ENCODE results near the gene RNASE13.
A peak's percentile ranks its signal among the peaks of the same experiment; 100 is the strongest.

RNASE13 gene

GRCh38 chr14:21077672-21078071 is 43.1 kb upstream of the RNASE13 start:
- TF ChIP-seq CTCF (IDR thresholded peaks at IDR 0.05; ENCODE audit: insufficient read depth, low read depth, low read length, missing control alignments): no peak
- DNase-seq (ENCODE audit: low read depth): no peak
- H3K4me3 ChIP-seq (ENCODE audit: low read length): no peak overlapping the region

GRCh38 chr14:21075719-21076437 is 41.3 kb upstream of the RNASE13 start:
- no peak for TF ChIP-seq CTCF (IDR thresholded peaks at IDR 0.05; ENCODE audit: insufficient read depth, low read depth, low read length, missing control alignments)
- DNase-seq (ENCODE audit: low read depth): no peak
- no peak overlapping the region for H3K4me3 ChIP-seq (ENCODE audit: low read length)

GRCh38 chr14:21074398-21075272 is 40.0 kb upstream of the RNASE13 start:
- TF ChIP-seq CTCF (IDR thresholded peaks at IDR 0.05; ENCODE audit: insufficient read depth, low read depth, low read length, missing control alignments): no peak
- H3K4me3 ChIP-seq (ENCODE audit: low read length): no peak overlapping the region
- no peak for DNase-seq (ENCODE audit: low read depth)

- TF ChIP-seq CTCF (IDR thresholded peaks at IDR 0.05; ENCODE audit: insufficient read depth, low read depth, low read length, missing control alignments): no peak
- no peak overlapping the region for H3K4me3 ChIP-seq (ENCODE audit: low read length)
- DNase-seq (ENCODE audit: low read depth): no peak
These were observed 39.3 kb upstream of the RNASE13 start for GRCh38 chr14:21073921-21074320.

- no peak for DNase-seq (ENCODE audit: low read depth)
- TF ChIP-seq CTCF (IDR thresholded peaks at IDR 0.05; ENCODE audit: insufficient read depth, low read depth, low read length, missing control alignments): no peak
- no peak overlapping the region for H3K4me3 ChIP-seq (ENCODE audit: low read length)
These were observed 38.3 kb upstream of the RNASE13 start for GRCh38 chr14:21072781-21073339.

- no peak overlapping the region for H3K4me3 ChIP-seq (ENCODE audit: low read length)
- no peak for TF ChIP-seq CTCF (IDR thresholded peaks at IDR 0.05; ENCODE audit: insufficient read depth, low read depth, low read length, missing control alignments)
- peak; percentile 51 for DNase-seq (ENCODE audit: low read depth)
These were observed 37.4 kb upstream of the RNASE13 start for GRCh38 chr14:21072031-21072473.
